K562 (cell line): Measurements from ENCODE around the gene TESK1. TPM values are rescaled to one million over a fixed set of nuclear protein-coding genes. Genes with fewer than 3 reads are reported as not detected.

ENCODE experiments used
- ATAC-seq: fragments of 200-7000 bp; cut with Tn5 transposase; 3 replicates; pipeline ENCODE4 v1.9.1; 2020; ENCODE audit warnings: moderate library complexity
- BruUV-seq: library from RNA; stranded (reverse); fragments of 400-500 nt; replicated peaks from 2 replicates; lab custom pipeline; 2021; lab: Mats Ljungman, UMichigan
- CTCF ChIA-PET: fragments of 300-600 bp; formaldehyde crosslinking; extraction: SDS; loops from one replicate; lab custom pipeline; 2021; ENCODE audit warnings: low intra/inter-chr PET ratio; lab: Yijun Ruan, JAX
- POLR2A ChIA-PET: fragments of 300-600, 350-650 bp; sonication (Branson Sonifier 250); formaldehyde crosslinking; extraction: SDS; loops from one replicate; lab custom pipeline; 2021; ENCODE audit warnings: antibody characterized with exemption, inconsistent platforms; lab: Yijun Ruan, JAX
- DNase-seq, 4 experiments: peaks; one replicate each; pipeline versions ENCODE4 v3.0.0 to v3.0.0-alpha.2; 2011 to 2018; ENCODE audit warnings: low spot score in 3 of 4, mixed read lengths in 3 of 4; ENCODE audit errors: extremely low read depth in 1 of 4
- FAIRE-seq: peaks from 2 replicates; lab custom pipeline; 2011; peaks lifted over from hg19 to GRCh38; lab: Jason Lieb, UNC
- H2AFZ ChIP-seq: 2 replicates; pipeline ENCODE4 v1.6.0; 2011; ENCODE audit warnings: low read depth, low read length, control low read depth, inconsistent platforms
- H3K27ac ChIP-seq: fragments of 200-600 bp; 3 replicates; pipeline ENCODE4 v1.8.0; 2011; ENCODE audit warnings: low read depth, mild to moderate bottlenecking, control low read depth, inconsistent platforms, low read length, moderate library complexity, mixed read lengths; ENCODE audit errors: extremely low read depth
- H3K27me3 ChIP-seq, 2 experiments: fragments of 300-600 bp in 1 of 2; 2 replicates in 1 of 2; 3 replicates in 1 of 2; pipeline versions ENCODE4 v1.6.0 to v1.8.0; 2011; ENCODE audit warnings: inconsistent platforms in 2 of 2, low read length in 2 of 2, mild to moderate bottlenecking in 1 of 2, mixed read lengths in 1 of 2, moderate library complexity in 1 of 2; ENCODE audit not compliant: control insufficient read depth in 2 of 2, insufficient read depth in 2 of 2
- H3K36me3 ChIP-seq: fragments of 300-600 bp; 3 replicates; pipeline ENCODE4 v1.8.0; 2011; ENCODE audit warnings: mild to moderate bottlenecking, low read length, inconsistent platforms; ENCODE audit not compliant: control insufficient read depth, insufficient read depth
- H3K4me1 ChIP-seq, 2 experiments: fragments of 200-600 bp in 1 of 2; replicated peaks in 1 of 2; 2 replicates in 1 of 2; 3 replicates in 1 of 2; pipeline versions ENCODE4 v1.5.1 to v1.8.0; 2011; ENCODE audit warnings: inconsistent platforms in 2 of 2, low read length in 2 of 2, mild to moderate bottlenecking in 1 of 2, mixed read lengths in 1 of 2, moderate library complexity in 1 of 2; ENCODE audit not compliant: control insufficient read depth in 2 of 2, insufficient read depth in 2 of 2
- H3K4me2 ChIP-seq: 2 replicates; pipeline ENCODE4 v1.6.1; 2011; ENCODE audit warnings: low read length, control low read depth, inconsistent platforms, mixed read lengths; ENCODE audit not compliant: insufficient read depth
- H3K4me3 ChIP-seq: fragments of 200-600 bp; sonication (generic), shearing (Covaris generic); 2 replicates; pipeline ENCODE4 v1.5.1; 2016; ENCODE audit warnings: control low read depth, inconsistent platforms
- H3K79me2 ChIP-seq: fragments of 200-600 bp; 3 replicates; pipeline ENCODE4 v1.8.0; 2011; ENCODE audit warnings: low read length, inconsistent platforms; ENCODE audit not compliant: control insufficient read depth, insufficient read depth
- H3K9ac ChIP-seq, 2 experiments: 2 replicates each; pipeline versions ENCODE4 v1.6.0 to v1.6.1; 2011; ENCODE audit warnings: low read depth in 2 of 2, low read length in 2 of 2, control low read depth in 1 of 2, inconsistent platforms in 1 of 2, mild to moderate bottlenecking in 1 of 2, mixed read lengths in 1 of 2; ENCODE audit not compliant: insufficient read depth in 1 of 2
- H3K9me1 ChIP-seq: one replicate; pipeline ENCODE4 v1.6.0; 2011; ENCODE audit warnings: inconsistent platforms, mild to moderate bottlenecking, low read length, moderate library complexity; ENCODE audit not compliant: control insufficient read depth, insufficient read depth
- H3K9me3 ChIP-seq: replicated peaks from 2 replicates; pipeline ENCODE4 v1.5.1; 2011; ENCODE audit warnings: low read depth, low read length, inconsistent platforms; ENCODE audit not compliant: control insufficient read depth, insufficient read depth
- H4K20me1 ChIP-seq: replicated peaks from 2 replicates; pipeline ENCODE4 v1.6.1; 2011; ENCODE audit warnings: low read length, inconsistent platforms, mixed read lengths; ENCODE audit not compliant: control insufficient read depth, insufficient read depth
- NRF1 ChIP-seq, 2 experiments: fragments of 450-650 bp; IDR thresholded peaks in 1 of 2; conservative IDR thresholded peaks in 1 of 2; 2 replicates each; pipeline ENCODE4 v1.6.1; 2014; ENCODE audit warnings: mild to moderate bottlenecking in 2 of 2
- ZFP1 ChIP-seq: fragments of 450-650 bp; formaldehyde crosslinking; IDR thresholded peaks from 2 replicates; pipeline ENCODE4 v1.4.0; 2020; ENCODE audit warnings: mild to moderate bottlenecking, mixed read lengths
- ZFPM2 ChIP-seq: fragments of 250-450 bp; sonication (Bioruptor Pico); IDR thresholded peaks from 2 replicates; pipeline ENCODE4 v1.5.1; 2022; ENCODE audit warnings: mild to moderate bottlenecking
- WGBS: fragments of 100-300 bp; shearing (Covaris generic); methylation state at CpG from one replicate; pipeline ENCODE4 v1.1.6; 2016; ENCODE audit warnings: low coverage, mixed read lengths; ENCODE audit not compliant: insufficient coverage; ENCODE audit errors: missing lambda C conversion rate; 5-methylcytosine and 5-hydroxymethylcytosine counted together
- in situ Hi-C: fragments of 300-500 bp; cut with MboI; formaldehyde crosslinking; loops from 4 replicates; pipeline ENCODE4 v1.15.0; 2018; ENCODE audit warnings: inconsistent platforms, mixed read lengths
- intact Hi-C: fragments of 100-400 bp; cut with micrococcal nuclease; formaldehyde crosslinking; loops from 2 replicates; pipeline ENCODE4 v1.14.2; 2022
- polyA plus RNA-seq, 8 experiments: library from polyadenylated mRNA; depleted of rRNA in 4 of 8; stranded (reverse) in 5 of 8; unstranded in 3 of 8; fragments of >200 nt; fragmentation: Nextera tagmentation in 2 of 8; fragmentation: Illumina TruSeq in 1 of 8; extraction: Ambion mirVana in 2 of 8; extraction: Trizol in 1 of 8; gene quantifications; 2 replicates each; pipeline versions ENCODE4 v1.2.1 to v1.2.3, GENCODE V29; 2011 to 2014; ENCODE audit warnings: inconsistent platforms in 1 of 8, missing spikeins in 1 of 8
- total RNA-seq, 7 experiments: library from RNA; depleted of rRNA in 6 of 7; stranded (reverse); fragments of >200 nt in 6 of 7; fragmentation: Illumina TruSeq in 2 of 7; extraction: Trizol in 2 of 7; gene quantifications; 2 replicates each; pipeline versions ENCODE4 v1.2.1 to v1.2.3, GENCODE V29; 2011 to 2021; ENCODE audit warnings: low replicate concordance in 1 of 7

TESK1 gene
- total and polyA plus RNA-seq, 9 of the 15 experiments (the other 6 are each of a cell fraction or from before 2014, with no cell fraction given): 0.07 to 10.4 (median 4.1) TPM

DNA sequence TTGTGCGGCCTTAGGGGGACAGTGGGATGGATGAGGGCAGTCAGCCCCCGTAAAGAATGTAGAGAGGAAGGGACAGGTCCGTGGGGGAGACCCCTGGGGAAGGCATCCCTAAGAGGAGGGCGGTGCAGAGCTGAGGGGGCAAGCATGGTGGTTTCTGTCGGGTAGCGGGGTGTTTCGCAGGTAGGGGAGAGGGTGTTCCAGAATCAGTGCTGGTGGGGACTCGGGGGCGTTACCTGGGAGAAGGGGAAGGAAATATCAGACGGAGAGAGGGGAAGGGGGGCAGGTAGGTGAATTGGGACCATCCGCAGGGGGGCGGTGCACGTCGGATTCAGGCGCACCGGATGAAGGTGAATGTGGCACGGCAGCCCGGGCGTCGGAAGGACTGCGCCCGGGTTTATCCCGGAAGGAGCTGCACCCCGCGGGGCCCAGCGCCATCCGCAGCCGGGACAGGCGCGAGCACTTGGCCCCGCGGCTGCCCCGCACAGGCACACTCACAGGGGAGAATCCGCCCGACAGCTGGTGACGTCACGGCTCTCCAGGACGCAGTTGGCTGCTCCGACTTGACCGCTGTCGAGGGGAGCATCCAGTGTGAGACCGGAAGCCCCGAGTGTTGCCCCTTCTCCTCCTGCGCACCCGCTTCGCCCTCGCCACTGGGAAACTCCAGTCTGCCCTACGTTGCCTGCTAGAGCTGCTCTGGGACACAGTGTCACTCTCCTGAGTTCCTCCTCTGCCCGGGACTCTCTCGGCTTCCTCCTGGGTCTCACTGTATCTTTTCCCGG lies 11.8 kb downstream of the TESK1 start (continued):
- peak; percentile 29 to 36; a peak in 2 of 4 replicates for TF ChIP-seq NRF1 (conservative IDR thresholded peaks at IDR 0.05 in 1 of 2, IDR thresholded peaks at IDR 0.05 in 1 of 2)

DNA sequence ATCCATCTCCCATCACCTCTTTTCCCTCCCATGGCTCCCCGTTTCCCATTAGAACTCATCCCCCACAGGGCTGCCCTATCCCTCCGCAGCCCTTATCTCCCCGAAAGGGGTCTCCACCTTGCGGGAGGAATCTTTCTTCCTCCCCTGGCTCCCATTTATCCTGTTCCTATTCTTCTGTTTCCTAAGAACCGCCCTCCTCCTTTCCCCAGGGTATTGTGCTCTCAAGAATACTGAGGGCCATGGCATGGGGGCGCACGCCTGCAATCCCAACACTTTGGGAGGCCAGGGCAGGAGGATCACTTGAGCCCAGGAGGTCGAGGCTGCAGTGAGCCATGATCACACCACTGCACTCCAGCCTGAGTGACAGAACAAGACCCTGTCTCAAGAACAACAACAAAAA lies 12.5 kb downstream of the TESK1 start:
- no CpG with 5 or more reads among the region's 8 CpGs for WGBS
- no peak overlapping the region for H3K27ac ChIP-seq
- POLR2A ChIA-PET: interaction anchor here (0.6 kb wide), 2 partner anchors 122 to 456 kb away, joined by 3 read pairs; partner anchors contain the start of gene UNC13B
- H4K20me1 ChIP-seq: no peaks in the 10 kb centered on the region
- no peak for TF ChIP-seq ZFP1 (CRISPR knock-in tag)
- no peak for TF ChIP-seq ZFPM2 (CRISPR knock-in tag)
- H3K36me3 ChIP-seq: no peaks in the 10 kb centered on the region
- H3K9me1 ChIP-seq: no peaks in the 10 kb centered on the region
- H3K27me3 ChIP-seq: peaks cover 3 to 27% of the 10 kb centered on the region in 2 experiments; a peak in 3 of 5 replicates
- FAIRE-seq (no peak), DNase-seq (no peak), ATAC-seq (no peak)
- in situ Hi-C loops: no loop called here
- CTCF ChIA-PET: no interaction called here
- H3K79me2 ChIP-seq: no peaks in the 10 kb centered on the region
- H3K9ac ChIP-seq: peak overlapping the region in 1 of 2 experiments; percentile 83; a peak in 1 of 4 replicates
- H3K4me3 ChIP-seq: no peak overlapping the region
- H3K4me1 ChIP-seq: peaks cover 5 to 24% of the 10 kb centered on the region in 2 experiments; a peak in 3 of 5 replicates
- intact Hi-C loops: no loop called here
- peak overlapping the region; percentile 62; the same call in 1 of the 2 replicates for H3K4me2 ChIP-seq
- BruUV-seq: no TSS peak
- no peaks in the 10 kb centered on the region for H3K9me3 ChIP-seq
- H2AFZ ChIP-seq: peak overlapping the region; percentile 78; the same call in 1 of the 2 replicates
